GM19463 (cell line): Measurements from ENCODE around the gene HTR3B.

ENCODE experiments used
- ATAC-seq: cut with Tn5 transposase; IDR thresholded peaks from one replicate; pipeline ENCODE4 v1.9.1; 2021; ENCODE audit warnings: mild to moderate bottlenecking, moderate library complexity; ENCODE audit not compliant: unreplicated experiment

HTR3B gene

DNA sequence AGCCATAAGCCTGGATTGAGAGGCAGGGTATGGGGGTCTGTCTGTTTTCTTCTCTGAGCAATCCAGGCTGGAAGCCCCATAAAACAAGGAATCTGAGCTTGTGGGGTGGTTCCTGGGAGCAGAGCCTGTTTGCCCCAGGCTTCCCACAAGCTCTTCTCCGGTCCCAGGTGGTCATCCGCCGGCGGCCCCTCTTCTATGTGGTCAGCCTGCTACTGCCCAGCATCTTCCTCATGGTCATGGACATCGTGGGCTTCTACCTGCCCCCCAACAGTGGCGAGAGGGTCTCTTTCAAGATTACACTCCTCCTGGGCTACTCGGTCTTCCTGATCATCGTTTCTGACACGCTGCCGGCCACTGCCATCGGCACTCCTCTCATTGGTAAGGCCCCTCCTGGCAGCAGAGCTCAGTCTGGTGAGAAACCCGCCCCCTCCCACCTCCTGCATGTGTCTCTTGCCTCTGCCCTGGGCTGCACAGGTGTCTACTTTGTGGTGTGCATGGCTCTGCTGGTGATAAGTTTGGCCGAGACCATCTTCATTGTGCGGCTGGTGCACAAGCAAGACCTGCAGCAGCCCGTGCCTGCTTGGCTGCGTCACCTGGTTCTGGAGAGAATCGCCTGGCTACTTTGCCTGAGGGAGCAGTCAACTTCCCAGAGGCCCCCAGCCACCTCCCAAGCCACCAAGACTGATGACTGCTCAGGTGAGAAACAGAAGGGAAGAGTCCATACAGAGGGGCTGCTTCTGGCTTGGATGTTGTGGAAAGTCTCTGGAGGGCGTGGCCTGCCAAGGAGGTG lies 82.0 kb downstream of the HTR3B start:
- ATAC-seq: no peak

DNA sequence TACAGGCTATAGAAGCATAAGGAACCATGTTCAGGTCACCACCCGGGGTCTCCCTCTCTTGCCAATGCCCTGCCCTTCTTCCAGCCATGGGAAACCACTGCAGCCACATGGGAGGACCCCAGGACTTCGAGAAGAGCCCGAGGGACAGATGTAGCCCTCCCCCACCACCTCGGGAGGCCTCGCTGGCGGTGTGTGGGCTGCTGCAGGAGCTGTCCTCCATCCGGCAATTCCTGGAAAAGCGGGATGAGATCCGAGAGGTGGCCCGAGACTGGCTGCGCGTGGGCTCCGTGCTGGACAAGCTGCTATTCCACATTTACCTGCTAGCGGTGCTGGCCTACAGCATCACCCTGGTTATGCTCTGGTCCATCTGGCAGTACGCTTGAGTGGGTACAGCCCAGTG lies 84.8 kb downstream of the HTR3B start:
- no peak for ATAC-seq

- ATAC-seq: no peak
Observed at GRCh38 chr11:113989916-113990315, 85.3 kb downstream of the HTR3B start.

DNA sequence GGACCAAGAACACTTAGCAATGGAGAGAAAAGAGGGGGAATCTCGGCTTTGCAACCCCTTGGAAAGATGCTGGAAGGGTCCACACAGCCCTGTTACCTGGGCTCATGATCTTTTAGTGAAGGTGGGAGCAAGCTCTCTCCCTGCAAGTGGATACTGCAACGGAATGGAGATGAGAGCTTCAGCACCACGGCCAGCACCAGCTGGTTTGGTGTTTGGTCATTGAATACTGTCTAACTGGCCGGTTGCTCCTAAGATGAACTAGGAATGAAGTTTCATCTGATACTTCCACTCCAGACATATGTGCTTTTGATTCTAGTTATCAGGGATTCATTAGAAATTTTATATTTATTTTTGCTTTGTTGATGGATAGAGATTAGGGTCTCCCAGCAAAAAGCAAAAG lies 86.6 kb downstream of the HTR3B start:
- no peak for ATAC-seq

GRCh38 chr11:113991718-113992458 lies 87.3 kb downstream of the HTR3B start:
- no peak for ATAC-seq

GRCh38 chr11:113992459-113993110 lies 88.0 kb downstream of the HTR3B start:
- ATAC-seq: no peak

DNA sequence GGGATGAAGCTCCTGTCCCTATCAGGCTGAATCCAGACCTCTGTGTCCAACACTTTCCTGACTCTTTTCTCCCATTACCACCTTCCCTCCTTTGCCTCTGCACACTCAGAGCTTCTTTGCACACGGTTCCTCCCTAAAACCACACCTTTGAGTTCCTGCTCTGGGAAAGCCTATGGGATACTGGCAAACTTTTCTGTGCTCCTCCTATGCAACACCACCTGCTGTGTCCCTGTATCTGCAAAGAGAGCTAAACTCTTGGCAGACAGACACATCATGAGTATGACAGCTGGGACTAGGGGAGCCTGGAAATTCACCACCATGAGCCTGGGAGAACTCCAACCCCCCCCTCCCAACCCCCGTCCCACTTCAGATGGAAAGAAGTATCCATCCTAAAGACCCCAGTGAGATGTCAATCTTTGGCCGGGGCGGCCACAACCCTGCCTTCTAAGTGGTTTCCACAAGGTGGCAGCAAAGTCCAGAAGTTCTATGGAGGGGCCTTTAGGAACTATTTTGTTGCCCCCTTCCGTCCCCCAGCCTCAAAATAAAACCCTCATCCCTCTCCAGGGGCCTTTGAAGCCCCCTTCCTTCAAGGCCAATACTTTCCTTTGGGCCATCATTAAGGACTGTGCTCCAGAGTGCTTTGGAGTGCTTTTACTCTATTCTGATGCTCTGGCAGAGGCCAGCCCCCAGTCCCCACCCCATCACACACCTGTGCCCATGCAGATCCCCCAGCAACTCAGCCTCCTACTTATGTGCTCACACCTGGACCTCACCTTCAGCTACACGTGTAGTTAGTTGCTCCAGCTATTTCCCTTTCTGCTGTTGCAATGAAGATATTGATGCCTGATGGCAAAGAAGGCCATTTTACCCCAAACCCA lies 89.7 kb downstream of the HTR3B start:
- ATAC-seq: no peak
